Transverse colon (tissue), 4 donors: ENCODE measurements around the gene SLC31A2. TPM values are rescaled to one million over a fixed set of nuclear protein-coding genes. Genes with fewer than 3 reads are reported as not detected.
A peak's percentile ranks its signal among the peaks of the same experiment; 100 is the strongest.

Experiments
- DNase-seq: peaks from one replicate; pipeline ENCODE4 v3.0.0-alpha.2; 2019
- H3K27ac ChIP-seq, 4 donors: fragments of 200-600 bp; sonication (generic); 2 replicates each; pipeline ENCODE4 v1.5.1; 2016 to 2018; ENCODE audit warnings: inconsistent platforms in 4 of 4
- H3K27me3 ChIP-seq: fragments of 200-600 bp; sonication (generic); 2 replicates; pipeline ENCODE4 v1.5.1; 2017; ENCODE audit warnings: inconsistent platforms
- H3K36me3 ChIP-seq, 4 donors: fragments of 200-600 bp; sonication (generic); 2 replicates each; pipeline ENCODE4 v1.5.1; 2017 to 2019; ENCODE audit warnings: inconsistent platforms in 4 of 4
- H3K4me1 ChIP-seq, 4 donors: fragments of 200-600 bp; sonication (generic); 2 replicates each; pipeline ENCODE4 v1.5.1; 2017 to 2020; ENCODE audit warnings: inconsistent platforms in 4 of 4
- H3K4me3 ChIP-seq, 4 donors: fragments of 200-600 bp; sonication (generic); 1 replicate in 1 of 4; 2 replicates in 3 of 4; pipeline versions ENCODE4 v1.5.1 to v1.6.1; 2017 to 2019; ENCODE audit warnings: inconsistent platforms in 4 of 4
- H3K9me3 ChIP-seq, 2 donors: fragments of 200-600 bp; sonication (generic); 2 replicates each; pipeline ENCODE4 v1.5.1; 2017 to 2019; ENCODE audit warnings: inconsistent platforms in 2 of 2
- EP300 ChIP-seq: sonication (generic); formaldehyde crosslinking; IDR thresholded peaks from one replicate; pipeline ENCODE4 v1.6.1; 2017; ENCODE audit warnings: antibody characterized with exemption, low read depth
- POLR2A ChIP-seq: fragments of 450-650 bp; IDR thresholded peaks from one replicate; pipeline ENCODE4 v1.6.1; 2016; ENCODE audit warnings: antibody characterized with exemption, mild to moderate bottlenecking, moderate library complexity
- POLR2AphosphoS5 ChIP-seq, 3 donors: sonication (generic); formaldehyde crosslinking; IDR thresholded peaks; one replicate each; pipeline ENCODE4 v1.6.1; 2016; ENCODE audit warnings: antibody characterized with exemption in 3 of 3
- WGBS, 2 donors: methylation state at CpG; one replicate each; pipeline ENCODE4 v1.1.5; 2018; ENCODE audit warnings: low coverage in 1 of 2; 5-methylcytosine and 5-hydroxymethylcytosine counted together
- in situ Hi-C, 4 donors: fragments of 200-750 bp; cut with MboI; loops; one replicate each; pipeline versions ENCODE4 v1.15.0 to v1.15.1; 2017; ENCODE audit warnings: low sequenced_read_pairs in 3 of 4, low pct_ligation_motif_present in 1 of 4, low pct_unique_long_range_greater_than_20kb in 1 of 4
- intact Hi-C: fragments of 100-400 bp; cut with DNase I; formaldehyde crosslinking; loops from one replicate; pipeline ENCODE4 v1.15.1; 2023; ENCODE audit warnings: low total_unique reads
- total RNA-seq, 4 donors: library from RNA; depleted of rRNA; stranded (reverse); fragments of >200 nt; gene quantifications; one replicate each; pipeline ENCODE4 v1.1.0, GENCODE V29; 2016
- TF ChIP-seq, protein P1 (sequence below), 5 experiments: fragments of 200-600 bp in 3 of 5; fragments of 450-650 bp in 2 of 5; sonication (generic) in 3 of 5; IDR thresholded peaks; 1 replicate in 2 of 5; 2 replicates in 3 of 5; pipeline ENCODE4 v1.5.1; 2016 to 2017; ENCODE audit warnings: antibody characterized with exemption in 5 of 5, inconsistent platforms in 3 of 5, mild to moderate bottlenecking in 2 of 5, moderate library complexity in 1 of 5

Gene SLC31A2
- total RNA-seq, 4 donors from 2014 or later: 4.4 to 81.6 (median 40.3) TPM

DNA sequence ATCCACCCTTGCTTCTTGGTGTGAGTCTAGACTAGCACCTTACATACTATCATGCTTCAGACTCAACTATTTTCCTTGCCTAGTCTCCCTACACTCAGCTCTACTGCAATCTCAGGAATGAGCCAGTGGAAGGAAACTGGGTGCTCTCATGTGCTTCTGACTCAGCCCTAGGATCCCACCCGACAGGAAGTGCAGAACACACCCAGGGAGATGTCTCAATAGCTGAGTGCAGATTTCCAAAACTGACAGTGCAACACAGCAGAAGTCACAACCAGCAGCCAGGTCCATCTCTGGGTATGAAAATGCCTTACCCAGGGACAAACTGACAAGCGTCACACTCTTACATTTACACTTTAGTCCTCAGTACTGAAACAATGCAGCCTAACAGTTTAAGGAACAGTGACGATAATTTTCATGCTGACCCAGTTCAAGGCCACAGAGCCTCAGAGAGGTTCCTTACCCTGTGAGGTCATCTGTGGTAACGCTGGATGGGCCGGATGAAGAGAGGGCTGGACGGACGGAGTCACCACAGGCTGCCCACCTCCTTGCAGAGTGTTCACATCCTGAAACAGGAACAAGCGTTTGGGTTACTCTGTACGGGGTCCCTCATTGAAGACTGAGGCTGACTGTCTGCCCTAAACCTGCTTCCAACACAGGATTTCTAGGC, 37.3 kb downstream of the SLC31A2 start:
- peak; percentile 28 for DNase-seq
- WGBS, 2 donors: 72 to 75% methylated on average over 6 to 9 of the region's 9 CpGs
- Histone ChIP-seq H3K4me3 (no peak overlapping the region), H3K27me3 (no peaks in the 10 kb centered on the region), H3K9me3 (no peaks in the 10 kb centered on the region), H3K27ac (peak overlapping the region; percentile 23 to 47 (median 36)), H3K36me3 (peaks cover 0 to 64% (median 26%) of the 10 kb centered on the region in 4 donors), H3K4me1 (peaks cover 0 to 15% (median 0%) of the 10 kb centered on the region in 4 donors)
- intact Hi-C loops (no loop called here), in situ Hi-C loops (no loop called here)
- TF ChIP-seq, protein P1, sequence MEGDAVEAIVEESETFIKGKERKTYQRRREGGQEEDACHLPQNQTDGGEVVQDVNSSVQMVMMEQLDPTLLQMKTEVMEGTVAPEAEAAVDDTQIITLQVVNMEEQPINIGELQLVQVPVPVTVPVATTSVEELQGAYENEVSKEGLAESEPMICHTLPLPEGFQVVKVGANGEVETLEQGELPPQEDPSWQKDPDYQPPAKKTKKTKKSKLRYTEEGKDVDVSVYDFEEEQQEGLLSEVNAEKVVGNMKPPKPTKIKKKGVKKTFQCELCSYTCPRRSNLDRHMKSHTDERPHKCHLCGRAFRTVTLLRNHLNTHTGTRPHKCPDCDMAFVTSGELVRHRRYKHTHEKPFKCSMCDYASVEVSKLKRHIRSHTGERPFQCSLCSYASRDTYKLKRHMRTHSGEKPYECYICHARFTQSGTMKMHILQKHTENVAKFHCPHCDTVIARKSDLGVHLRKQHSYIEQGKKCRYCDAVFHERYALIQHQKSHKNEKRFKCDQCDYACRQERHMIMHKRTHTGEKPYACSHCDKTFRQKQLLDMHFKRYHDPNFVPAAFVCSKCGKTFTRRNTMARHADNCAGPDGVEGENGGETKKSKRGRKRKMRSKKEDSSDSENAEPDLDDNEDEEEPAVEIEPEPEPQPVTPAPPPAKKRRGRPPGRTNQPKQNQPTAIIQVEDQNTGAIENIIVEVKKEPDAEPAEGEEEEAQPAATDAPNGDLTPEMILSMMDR (IDR thresholded peaks at IDR 0.05): no peak
- peak; percentile 16 to 64 (median 35) for TF ChIP-seq POLR2AphosphoS5 (IDR thresholded peaks at IDR 0.05)
- TF ChIP-seq POLR2A: no peak
- TF ChIP-seq EP300: no peak

DNA sequence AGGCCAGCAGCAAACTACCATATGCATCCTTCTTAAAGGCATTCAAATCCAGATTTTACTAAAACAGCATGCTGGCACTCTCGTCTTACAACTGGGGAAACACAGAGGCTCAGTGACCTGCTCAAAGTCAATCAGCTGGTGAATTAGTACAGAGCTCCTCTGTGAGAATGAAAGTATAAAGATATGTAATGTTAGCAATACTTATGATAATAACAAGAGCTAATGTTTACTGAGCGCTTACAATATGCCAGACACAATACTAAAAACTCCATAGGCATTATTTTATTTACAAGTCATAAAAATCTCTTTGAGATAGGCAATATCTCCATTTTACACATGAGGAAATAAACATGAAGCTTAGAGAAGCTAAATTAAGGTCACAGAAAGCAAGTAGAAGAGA, 41.6 kb downstream of the SLC31A2 start:
- no peak for DNase-seq
- WGBS, 2 donors: 28 to 51% methylated on average over 2 of the region's 2 CpGs
- in situ Hi-C loops: no loop called here
- H3K27me3 ChIP-seq: no peaks in the 10 kb centered on the region
- no peaks in the 10 kb centered on the region for H3K9me3 ChIP-seq
- H3K4me1 ChIP-seq: peaks cover 0 to 16% (median 0%) of the 10 kb centered on the region in 4 donors
- TF ChIP-seq POLR2AphosphoS5 (IDR thresholded peaks at IDR 0.05) (no peak), EP300 (no peak), POLR2A (no peak)
- TF ChIP-seq, protein P1 (IDR thresholded peaks at IDR 0.05): no peak
- no peak overlapping the region for H3K4me3 ChIP-seq
- peaks cover 0 to 34% (median 7%) of the 10 kb centered on the region in 4 donors for H3K36me3 ChIP-seq
- no peak overlapping the region for H3K27ac ChIP-seq
- intact Hi-C loops: no loop called here

DNA sequence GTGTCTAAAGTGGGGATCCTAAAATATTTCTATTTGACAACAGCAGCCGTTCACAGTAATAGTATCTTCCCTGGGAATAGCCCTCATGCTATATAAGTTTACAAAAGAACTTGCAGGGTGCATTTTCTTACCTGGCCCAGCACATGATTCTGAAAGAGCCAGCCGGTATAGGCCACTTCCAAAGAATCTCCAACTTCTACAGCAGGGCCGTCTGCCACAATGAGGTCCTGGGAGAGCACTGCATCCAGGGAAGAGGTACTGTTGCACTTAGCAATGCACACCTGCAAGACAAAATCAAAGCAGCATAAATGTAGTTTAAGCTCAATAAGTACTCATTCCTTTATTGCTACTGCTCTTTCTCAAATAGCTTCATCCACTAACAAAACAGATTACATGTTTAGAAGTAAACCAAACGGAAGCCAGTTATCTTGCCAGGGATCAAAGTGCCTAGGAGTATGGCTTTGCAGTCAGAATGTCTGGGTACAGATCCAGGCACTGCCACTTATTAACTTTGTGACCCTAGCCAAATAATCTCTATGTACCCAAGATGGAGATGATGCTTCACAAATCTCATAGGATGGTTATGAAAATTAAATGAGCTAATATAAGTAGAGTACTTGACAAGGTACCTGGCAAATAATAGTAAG, 49.0 kb downstream of the SLC31A2 start:
- Histone ChIP-seq H3K36me3 (peaks cover 0 to 69% (median 23%) of the 10 kb centered on the region in 4 donors), H3K9me3 (no peaks in the 10 kb centered on the region), H3K4me3 (no peak overlapping the region), H3K27ac (no peak overlapping the region), H3K27me3 (no peaks in the 10 kb centered on the region), H3K4me1 (no peaks in the 10 kb centered on the region)
- 87 to 93% methylated on average over 2 to 4 of the region's 4 CpGs for WGBS, 2 donors
- intact Hi-C loops (no loop called here), in situ Hi-C loops (no loop called here)
- TF ChIP-seq EP300 (no peak), POLR2AphosphoS5 (IDR thresholded peaks at IDR 0.05) (no peak), POLR2A (no peak)
- TF ChIP-seq, protein P1 (IDR thresholded peaks at IDR 0.05): no peak
- DNase-seq: no peak

DNA sequence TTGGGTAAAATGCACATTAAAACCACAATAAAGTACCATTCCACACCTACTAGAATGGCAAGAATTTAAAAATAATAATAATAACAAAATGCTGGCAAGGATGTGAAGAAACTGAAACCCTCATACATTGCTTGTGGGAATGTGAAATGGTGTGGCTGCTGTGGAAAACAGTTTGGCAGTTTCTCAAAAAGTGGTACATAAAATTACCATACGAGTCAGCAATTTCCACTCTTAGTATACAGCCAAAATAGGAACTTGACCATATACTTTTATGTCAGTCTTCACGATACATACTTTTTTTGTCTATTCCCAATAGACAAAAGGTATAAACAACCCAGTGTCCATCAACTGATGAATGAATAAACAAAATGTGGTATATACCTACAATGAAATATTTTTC, 54.6 kb downstream of the SLC31A2 start:
- Histone ChIP-seq H3K27ac (no peak overlapping the region), H3K4me1 (no peaks in the 10 kb centered on the region), H3K27me3 (no peaks in the 10 kb centered on the region), H3K9me3 (no peaks in the 10 kb centered on the region), H3K36me3 (peaks cover 0 to 62% (median 14%) of the 10 kb centered on the region in 4 donors), H3K4me3 (no peak overlapping the region)
- WGBS, 2 donors: 83 to 95% methylated on average over 2 of the region's 2 CpGs
- intact Hi-C loops (no loop called here), in situ Hi-C loops (no loop called here)
- no peak for DNase-seq
- TF ChIP-seq, protein P1 (IDR thresholded peaks at IDR 0.05): no peak
- TF ChIP-seq POLR2AphosphoS5 (IDR thresholded peaks at IDR 0.05) (no peak), POLR2A (no peak), EP300 (no peak)
